GM23338 (cell line): Measurements from ENCODE around the gene CYP1A2. TPM values are rescaled to one million over a fixed set of nuclear protein-coding genes. Genes with fewer than 3 reads are reported as not detected.
A peak's percentile ranks its signal among the peaks of the same experiment; 100 is the strongest.

Experiments used
- ATAC-seq: fragments of 200-7000 bp; cut with Tn5 transposase; 3 replicates; pipeline ENCODE4 v1.9.1; 2020
- DNase-seq: peaks from one replicate; pipeline ENCODE4 v3.0.0-alpha.2; 2015; ENCODE audit warnings: low spot score
- H2AFZ ChIP-seq: fragments of 200-600 bp; sonication (generic); 2 replicates; pipeline ENCODE4 v1.8.0; 2016; ENCODE audit warnings: antibody characterized with exemption, mild to moderate bottlenecking, moderate library complexity
- H3F3A ChIP-seq: fragments of 200-600 bp; sonication (generic); replicated peaks from 2 replicates; pipeline ENCODE4 v1.8.0; 2017; ENCODE audit warnings: antibody characterized with exemption, mixed run types, low read depth
- H3K27ac ChIP-seq: fragments of 200-600 bp; sonication (generic); 2 replicates; pipeline ENCODE4 v1.6.1; 2016; ENCODE audit warnings: low read depth
- H3K27me3 ChIP-seq: fragments of 200-600 bp; sonication (generic); 2 replicates; pipeline ENCODE4 v1.8.0; 2016; ENCODE audit warnings: mild to moderate bottlenecking, mixed run types, moderate library complexity; ENCODE audit not compliant: insufficient read depth
- H3K36me3 ChIP-seq: fragments of 200-600 bp; sonication (generic); 2 replicates; pipeline ENCODE4 v1.8.0; 2016; ENCODE audit warnings: mild to moderate bottlenecking; ENCODE audit not compliant: insufficient read depth
- H3K4me1 ChIP-seq: fragments of 200-600 bp; sonication (generic); 2 replicates; pipeline ENCODE4 v1.8.0; 2016; ENCODE audit warnings: mild to moderate bottlenecking, moderate library complexity; ENCODE audit not compliant: insufficient read depth
- H3K4me2 ChIP-seq: fragments of 200-600 bp; sonication (generic); 2 replicates; pipeline ENCODE4 v1.7.1; 2017; ENCODE audit warnings: mixed run types
- H3K4me3 ChIP-seq: fragments of 200-600 bp; sonication (generic); 2 replicates; pipeline ENCODE4 v1.6.1; 2016; ENCODE audit warnings: mixed run types
- H3K79me2 ChIP-seq: fragments of 200-600 bp; sonication (generic); replicated peaks from 2 replicates; pipeline ENCODE4 v1.8.0; 2017; ENCODE audit warnings: mild to moderate bottlenecking; ENCODE audit not compliant: insufficient read depth
- H3K9me2 ChIP-seq: fragments of 200-600 bp; sonication (generic); 2 replicates; pipeline ENCODE4 v1.8.0; 2017; ENCODE audit not compliant: insufficient read depth
- H4K20me1 ChIP-seq: fragments of 200-600 bp; sonication (generic); replicated peaks from 2 replicates; pipeline ENCODE4 v1.8.0; 2017; ENCODE audit warnings: mild to moderate bottlenecking; ENCODE audit not compliant: insufficient read depth
- H3K27ac Mint-ChIP-seq: 2 replicates; pipeline ENCODE4 v1.8.0; 2020; ENCODE audit warnings: inconsistent platforms, mild to moderate bottlenecking, moderate library complexity, mixed read lengths
- H3K27me3 Mint-ChIP-seq: 3 replicates; pipeline ENCODE4 v1.8.0; 2022; ENCODE audit warnings: low read depth, mild to moderate bottlenecking, moderate library complexity, mixed read lengths, inconsistent platforms; ENCODE audit not compliant: insufficient read depth, poor library complexity
- H3K36me3 Mint-ChIP-seq: 3 replicates; pipeline ENCODE4 v1.8.0; 2021; ENCODE audit warnings: low read depth, mild to moderate bottlenecking, inconsistent platforms, moderate library complexity, mixed read lengths
- H3K4me1 Mint-ChIP-seq: 3 replicates; pipeline ENCODE4 v1.8.0; 2020; ENCODE audit warnings: mild to moderate bottlenecking, inconsistent platforms, mixed read lengths
- H3K4me3 Mint-ChIP-seq: 3 replicates; pipeline ENCODE4 v1.8.0; 2021; ENCODE audit warnings: moderate library complexity, mild to moderate bottlenecking, inconsistent platforms, mixed read lengths
- H3K9me3 Mint-ChIP-seq: 3 replicates; pipeline ENCODE4 v1.8.0; 2020; ENCODE audit warnings: moderate library complexity, mild to moderate bottlenecking, inconsistent platforms, mixed read lengths
- CREB1 ChIP-seq: fragments of 250-450 bp; sonication (Bioruptor Pico); IDR thresholded peaks from 2 replicates; pipeline ENCODE4 v1.5.0; 2020; ENCODE audit warnings: low read depth, mild to moderate bottlenecking, moderate library complexity
- EZH2 ChIP-seq: fragments of 200-600 bp; sonication (generic); IDR thresholded peaks from one replicate; pipeline ENCODE4 v1.8.0; 2017; ENCODE audit warnings: antibody characterized with exemption, mild to moderate bottlenecking, low read depth; ENCODE audit not compliant: unreplicated experiment
- EZH2phosphoT487 ChIP-seq: fragments of 200-600 bp; sonication (generic); IDR thresholded peaks from one replicate; pipeline ENCODE4 v1.8.1; 2018; ENCODE audit warnings: antibody characterized with exemption; ENCODE audit not compliant: unreplicated experiment
- JUNB ChIP-seq: IDR thresholded peaks from one replicate; pipeline ENCODE4 v1.6.1; 2016; ENCODE audit warnings: antibody characterized with exemption; ENCODE audit not compliant: unreplicated experiment
- NANOG ChIP-seq: IDR thresholded peaks from 2 replicates; pipeline ENCODE4 v1.6.1; 2016; ENCODE audit warnings: antibody characterized with exemption, borderline replicate concordance
- POLR2AphosphoS5 ChIP-seq: IDR thresholded peaks from 2 replicates; pipeline ENCODE4 v1.6.1; 2016; ENCODE audit warnings: antibody characterized with exemption, low read depth
- STAT1 ChIP-seq: IDR thresholded peaks from one replicate; pipeline ENCODE4 v1.6.1; 2016; ENCODE audit warnings: antibody characterized with exemption; ENCODE audit not compliant: unreplicated experiment
- ZNF114 ChIP-seq: fragments of 250-450 bp; sonication (Bioruptor Pico); IDR thresholded peaks from 2 replicates; pipeline ENCODE4 v1.5.0; 2020; ENCODE audit warnings: mild to moderate bottlenecking, moderate library complexity
- ZNF331 ChIP-seq: fragments of 250-450 bp; sonication (Bioruptor Pico); IDR thresholded peaks from 2 replicates; pipeline ENCODE4 v1.5.0; 2020; ENCODE audit warnings: low read depth, mild to moderate bottlenecking, moderate library complexity
- polyA plus RNA-seq: library from polyadenylated mRNA; unstranded; fragments of >200 nt; fragmentation: Nextera tagmentation; extraction: Ambion mirVana; gene quantifications from 2 replicates; pipeline ENCODE4 v1.2.1, GENCODE V29; 2016
- total RNA-seq: library from RNA; depleted of rRNA; stranded (reverse); fragments of >200 nt; shearing (Covaris generic); gene quantifications from 2 replicates; pipeline ENCODE4 v1.2.3, GENCODE V29; 2014
- TF ChIP-seq, protein P1 (sequence below): IDR thresholded peaks from 2 replicates; pipeline ENCODE4 v1.6.1; 2016; ENCODE audit warnings: antibody characterized with exemption
- TF ChIP-seq, protein P2 (sequence below), 2 experiments: fragments of 200-600 bp in 1 of 2; sonication (generic) in 1 of 2; conservative IDR thresholded peaks; 2 replicates each; pipeline versions ENCODE4 v1.5.1 to v1.6.1; 2016 to 2017; ENCODE audit warnings: antibody characterized with exemption in 2 of 2, low read depth in 2 of 2, mild to moderate bottlenecking in 2 of 2, moderate library complexity in 1 of 2
- TF ChIP-seq, protein P3 (sequence below): IDR thresholded peaks from one replicate; pipeline ENCODE4 v1.6.1; 2018; ENCODE audit warnings: antibody characterized with exemption; ENCODE audit not compliant: unreplicated experiment
- TF ChIP-seq, protein P4 (sequence below): fragments of 250-450 bp; sonication (Bioruptor Pico); IDR thresholded peaks from 2 replicates; pipeline ENCODE4 v1.5.0; 2020; ENCODE audit warnings: mild to moderate bottlenecking, moderate library complexity

Gene CYP1A2
- total and polyA plus RNA-seq, 2 experiments from 2014 or later = not detected

DNA sequence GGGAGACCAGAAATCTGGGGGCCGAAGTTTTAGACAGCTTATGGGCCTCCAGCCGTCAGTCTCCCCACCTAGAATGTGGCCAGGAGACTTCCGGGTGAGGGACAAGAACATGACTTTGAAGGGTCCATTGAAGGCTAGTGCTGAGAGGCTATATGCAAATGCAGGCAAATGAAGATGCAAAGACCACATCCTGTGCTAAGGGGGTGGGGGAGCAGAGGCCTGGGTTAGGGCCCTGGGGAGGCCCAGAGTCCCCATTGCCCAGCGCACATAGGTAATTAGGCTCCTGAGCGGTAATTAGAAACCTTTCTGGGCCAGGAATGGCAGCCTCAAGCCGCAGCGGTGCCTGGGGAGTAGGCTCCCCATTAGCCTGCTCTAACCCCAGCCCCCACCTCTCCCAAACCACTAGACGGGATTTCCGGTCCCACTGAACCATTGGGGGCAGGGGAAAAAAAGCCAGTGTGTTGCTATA is 40.1 kb downstream of the CYP1A2 start:
- peak; percentile 55 for ATAC-seq
- peaks cover 16% of the 10 kb centered on the region for H3K79me2 ChIP-seq

More for the DNA sequence above, 40.1 kb downstream of the CYP1A2 start:
- Histone ChIP-seq H3K4me3 (no peak overlapping the region), H3K4me2 (peak overlapping the region; percentile 69), H2AFZ (no peak overlapping the region), H3K36me3 (no peaks in the 10 kb centered on the region), H3K27me3 (no peaks in the 10 kb centered on the region), H3K4me1 (peaks cover 26% of the 10 kb centered on the region), H3K27ac (no peak overlapping the region), H3F3A (peaks cover 7% of the 10 kb centered on the region), H4K20me1 (peaks cover 50% of the 10 kb centered on the region), H3K9me2 (no peaks in the 10 kb centered on the region)
- Mint-ChIP-seq H3K9me3 (no peaks in the 10 kb centered on the region), H3K4me3 (no peak overlapping the region), H3K36me3 (no peaks in the 10 kb centered on the region), H3K27me3 (peaks cover 22% of the 10 kb centered on the region), H3K4me1 (peaks cover 32% of the 10 kb centered on the region), H3K27ac (no peak overlapping the region)
- TF ChIP-seq EZH2phosphoT487 (no peak), JUNB (no peak), NANOG (no peak), ZNF114 (CRISPR knock-in tag) (no peak), STAT1 (no peak), EZH2 (no peak), ZNF331 (CRISPR knock-in tag) (no peak), CREB1 (no peak), POLR2AphosphoS5 (no peak)
- TF ChIP-seq, protein P1, sequence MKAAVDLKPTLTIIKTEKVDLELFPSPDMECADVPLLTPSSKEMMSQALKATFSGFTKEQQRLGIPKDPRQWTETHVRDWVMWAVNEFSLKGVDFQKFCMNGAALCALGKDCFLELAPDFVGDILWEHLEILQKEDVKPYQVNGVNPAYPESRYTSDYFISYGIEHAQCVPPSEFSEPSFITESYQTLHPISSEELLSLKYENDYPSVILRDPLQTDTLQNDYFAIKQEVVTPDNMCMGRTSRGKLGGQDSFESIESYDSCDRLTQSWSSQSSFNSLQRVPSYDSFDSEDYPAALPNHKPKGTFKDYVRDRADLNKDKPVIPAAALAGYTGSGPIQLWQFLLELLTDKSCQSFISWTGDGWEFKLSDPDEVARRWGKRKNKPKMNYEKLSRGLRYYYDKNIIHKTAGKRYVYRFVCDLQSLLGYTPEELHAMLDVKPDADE = no peak
- TF ChIP-seq, protein P2, sequence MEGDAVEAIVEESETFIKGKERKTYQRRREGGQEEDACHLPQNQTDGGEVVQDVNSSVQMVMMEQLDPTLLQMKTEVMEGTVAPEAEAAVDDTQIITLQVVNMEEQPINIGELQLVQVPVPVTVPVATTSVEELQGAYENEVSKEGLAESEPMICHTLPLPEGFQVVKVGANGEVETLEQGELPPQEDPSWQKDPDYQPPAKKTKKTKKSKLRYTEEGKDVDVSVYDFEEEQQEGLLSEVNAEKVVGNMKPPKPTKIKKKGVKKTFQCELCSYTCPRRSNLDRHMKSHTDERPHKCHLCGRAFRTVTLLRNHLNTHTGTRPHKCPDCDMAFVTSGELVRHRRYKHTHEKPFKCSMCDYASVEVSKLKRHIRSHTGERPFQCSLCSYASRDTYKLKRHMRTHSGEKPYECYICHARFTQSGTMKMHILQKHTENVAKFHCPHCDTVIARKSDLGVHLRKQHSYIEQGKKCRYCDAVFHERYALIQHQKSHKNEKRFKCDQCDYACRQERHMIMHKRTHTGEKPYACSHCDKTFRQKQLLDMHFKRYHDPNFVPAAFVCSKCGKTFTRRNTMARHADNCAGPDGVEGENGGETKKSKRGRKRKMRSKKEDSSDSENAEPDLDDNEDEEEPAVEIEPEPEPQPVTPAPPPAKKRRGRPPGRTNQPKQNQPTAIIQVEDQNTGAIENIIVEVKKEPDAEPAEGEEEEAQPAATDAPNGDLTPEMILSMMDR (conservative IDR thresholded peaks at IDR 0.05; ENCODE audit: low read depth in 2 of 2) = no peak
- TF ChIP-seq, protein P3, sequence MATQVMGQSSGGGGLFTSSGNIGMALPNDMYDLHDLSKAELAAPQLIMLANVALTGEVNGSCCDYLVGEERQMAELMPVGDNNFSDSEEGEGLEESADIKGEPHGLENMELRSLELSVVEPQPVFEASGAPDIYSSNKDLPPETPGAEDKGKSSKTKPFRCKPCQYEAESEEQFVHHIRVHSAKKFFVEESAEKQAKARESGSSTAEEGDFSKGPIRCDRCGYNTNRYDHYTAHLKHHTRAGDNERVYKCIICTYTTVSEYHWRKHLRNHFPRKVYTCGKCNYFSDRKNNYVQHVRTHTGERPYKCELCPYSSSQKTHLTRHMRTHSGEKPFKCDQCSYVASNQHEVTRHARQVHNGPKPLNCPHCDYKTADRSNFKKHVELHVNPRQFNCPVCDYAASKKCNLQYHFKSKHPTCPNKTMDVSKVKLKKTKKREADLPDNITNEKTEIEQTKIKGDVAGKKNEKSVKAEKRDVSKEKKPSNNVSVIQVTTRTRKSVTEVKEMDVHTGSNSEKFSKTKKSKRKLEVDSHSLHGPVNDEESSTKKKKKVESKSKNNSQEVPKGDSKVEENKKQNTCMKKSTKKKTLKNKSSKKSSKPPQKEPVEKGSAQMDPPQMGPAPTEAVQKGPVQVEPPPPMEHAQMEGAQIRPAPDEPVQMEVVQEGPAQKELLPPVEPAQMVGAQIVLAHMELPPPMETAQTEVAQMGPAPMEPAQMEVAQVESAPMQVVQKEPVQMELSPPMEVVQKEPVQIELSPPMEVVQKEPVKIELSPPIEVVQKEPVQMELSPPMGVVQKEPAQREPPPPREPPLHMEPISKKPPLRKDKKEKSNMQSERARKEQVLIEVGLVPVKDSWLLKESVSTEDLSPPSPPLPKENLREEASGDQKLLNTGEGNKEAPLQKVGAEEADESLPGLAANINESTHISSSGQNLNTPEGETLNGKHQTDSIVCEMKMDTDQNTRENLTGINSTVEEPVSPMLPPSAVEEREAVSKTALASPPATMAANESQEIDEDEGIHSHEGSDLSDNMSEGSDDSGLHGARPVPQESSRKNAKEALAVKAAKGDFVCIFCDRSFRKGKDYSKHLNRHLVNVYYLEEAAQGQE = no peak
- TF ChIP-seq, protein P4, sequence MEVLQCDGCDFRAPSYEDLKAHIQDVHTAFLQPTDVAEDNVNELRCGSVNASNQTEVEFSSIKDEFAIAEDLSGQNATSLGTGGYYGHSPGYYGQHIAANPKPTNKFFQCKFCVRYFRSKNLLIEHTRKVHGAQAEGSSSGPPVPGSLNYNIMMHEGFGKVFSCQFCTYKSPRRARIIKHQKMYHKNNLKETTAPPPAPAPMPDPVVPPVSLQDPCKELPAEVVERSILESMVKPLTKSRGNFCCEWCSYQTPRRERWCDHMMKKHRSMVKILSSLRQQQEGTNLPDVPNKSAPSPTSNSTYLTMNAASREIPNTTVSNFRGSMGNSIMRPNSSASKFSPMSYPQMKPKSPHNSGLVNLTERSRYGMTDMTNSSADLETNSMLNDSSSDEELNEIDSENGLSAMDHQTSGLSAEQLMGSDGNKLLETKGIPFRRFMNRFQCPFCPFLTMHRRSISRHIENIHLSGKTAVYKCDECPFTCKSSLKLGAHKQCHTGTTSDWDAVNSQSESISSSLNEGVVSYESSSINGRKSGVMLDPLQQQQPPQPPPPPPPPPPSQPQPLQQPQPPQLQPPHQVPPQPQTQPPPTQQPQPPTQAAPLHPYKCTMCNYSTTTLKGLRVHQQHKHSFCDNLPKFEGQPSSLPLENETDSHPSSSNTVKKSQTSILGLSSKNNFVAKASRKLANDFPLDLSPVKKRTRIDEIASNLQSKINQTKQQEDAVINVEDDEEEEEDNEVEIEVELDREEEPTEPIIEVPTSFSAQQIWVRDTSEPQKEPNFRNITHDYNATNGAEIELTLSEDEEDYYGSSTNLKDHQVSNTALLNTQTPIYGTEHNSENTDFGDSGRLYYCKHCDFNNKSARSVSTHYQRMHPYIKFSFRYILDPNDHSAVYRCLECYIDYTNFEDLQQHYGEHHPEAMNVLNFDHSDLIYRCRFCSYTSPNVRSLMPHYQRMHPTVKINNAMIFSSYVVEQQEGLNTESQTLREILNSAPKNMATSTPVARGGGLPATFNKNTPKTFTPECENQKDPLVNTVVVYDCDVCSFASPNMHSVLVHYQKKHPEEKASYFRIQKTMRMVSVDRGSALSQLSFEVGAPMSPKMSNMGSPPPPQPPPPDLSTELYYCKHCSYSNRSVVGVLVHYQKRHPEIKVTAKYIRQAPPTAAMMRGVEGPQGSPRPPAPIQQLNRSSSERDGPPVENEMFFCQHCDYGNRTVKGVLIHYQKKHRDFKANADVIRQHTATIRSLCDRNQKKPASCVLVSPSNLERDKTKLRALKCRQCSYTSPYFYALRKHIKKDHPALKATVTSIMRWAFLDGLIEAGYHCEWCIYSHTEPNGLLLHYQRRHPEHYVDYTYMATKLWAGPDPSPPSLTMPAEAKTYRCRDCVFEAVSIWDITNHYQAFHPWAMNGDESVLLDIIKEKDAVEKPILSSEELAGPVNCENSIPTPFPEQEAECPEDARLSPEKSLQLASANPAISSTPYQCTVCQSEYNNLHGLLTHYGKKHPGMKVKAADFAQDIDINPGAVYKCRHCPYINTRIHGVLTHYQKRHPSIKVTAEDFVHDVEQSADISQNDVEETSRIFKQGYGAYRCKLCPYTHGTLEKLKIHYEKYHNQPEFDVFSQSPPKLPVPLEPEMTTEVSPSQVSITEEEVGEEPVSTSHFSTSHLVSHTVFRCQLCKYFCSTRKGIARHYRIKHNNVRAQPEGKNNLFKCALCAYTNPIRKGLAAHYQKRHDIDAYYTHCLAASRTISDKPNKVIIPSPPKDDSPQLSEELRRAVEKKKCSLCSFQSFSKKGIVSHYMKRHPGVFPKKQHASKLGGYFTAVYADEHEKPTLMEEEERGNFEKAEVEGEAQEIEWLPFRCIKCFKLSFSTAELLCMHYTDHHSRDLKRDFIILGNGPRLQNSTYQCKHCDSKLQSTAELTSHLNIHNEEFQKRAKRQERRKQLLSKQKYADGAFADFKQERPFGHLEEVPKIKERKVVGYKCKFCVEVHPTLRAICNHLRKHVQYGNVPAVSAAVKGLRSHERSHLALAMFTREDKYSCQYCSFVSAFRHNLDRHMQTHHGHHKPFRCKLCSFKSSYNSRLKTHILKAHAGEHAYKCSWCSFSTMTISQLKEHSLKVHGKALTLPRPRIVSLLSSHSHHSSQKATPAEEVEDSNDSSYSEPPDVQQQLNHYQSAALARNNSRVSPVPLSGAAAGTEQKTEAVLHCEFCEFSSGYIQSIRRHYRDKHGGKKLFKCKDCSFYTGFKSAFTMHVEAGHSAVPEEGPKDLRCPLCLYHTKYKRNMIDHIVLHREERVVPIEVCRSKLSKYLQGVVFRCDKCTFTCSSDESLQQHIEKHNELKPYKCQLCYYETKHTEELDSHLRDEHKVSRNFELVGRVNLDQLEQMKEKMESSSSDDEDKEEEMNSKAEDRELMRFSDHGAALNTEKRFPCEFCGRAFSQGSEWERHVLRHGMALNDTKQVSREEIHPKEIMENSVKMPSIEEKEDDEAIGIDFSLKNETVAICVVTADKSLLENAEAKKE = no peak
- DNase-seq = peak; percentile 60
